Small intestine (tissue), 7 donors: Measurements from ENCODE around the gene TRIB2. TPM values are rescaled to one million over a fixed set of nuclear protein-coding genes. Genes with fewer than 3 reads are reported as not detected.

ENCODE experiments used
- DNase-seq, 2 donors: peaks; one replicate each; pipeline versions ENCODE4 v3.0.0 to v3.0.0-alpha.2; 2013
- FAIRE-seq: peaks from 2 replicates; lab custom pipeline; 2012; peaks lifted over from hg19 to GRCh38; lab: Jason Lieb, UNC
- H3K27ac ChIP-seq, 3 donors: one replicate each; pipeline ENCODE4 v1.5.1; 2013; ENCODE audit warnings: low read length in 2 of 3, mild to moderate bottlenecking in 2 of 3, control low read depth in 1 of 3, inconsistent platforms in 1 of 3, low read depth in 1 of 3, moderate library complexity in 1 of 3
- H3K27me3 ChIP-seq, 3 donors: one replicate each; pipeline ENCODE4 v1.6.1; 2013; ENCODE audit warnings: low read length in 3 of 3, inconsistent platforms in 1 of 3; ENCODE audit not compliant: control insufficient read depth in 3 of 3, insufficient read depth in 3 of 3
- H3K36me3 ChIP-seq, 3 donors: one replicate each; pipeline ENCODE4 v1.6.1; 2013; ENCODE audit warnings: low read length in 3 of 3, inconsistent platforms in 1 of 3, low read depth in 1 of 3, mild to moderate bottlenecking in 1 of 3, moderate library complexity in 1 of 3; ENCODE audit not compliant: control insufficient read depth in 3 of 3, insufficient read depth in 2 of 3
- H3K4me1 ChIP-seq, 3 donors: one replicate each; pipeline ENCODE4 v1.6.1; 2013; ENCODE audit warnings: low read length in 2 of 3, inconsistent platforms in 1 of 3, low read depth in 1 of 3, mild to moderate bottlenecking in 1 of 3, moderate library complexity in 1 of 3; ENCODE audit not compliant: control insufficient read depth in 3 of 3, insufficient read depth in 2 of 3
- H3K4me3 ChIP-seq, 3 donors: one replicate each; pipeline ENCODE4 v1.5.1; 2013; ENCODE audit warnings: low read length in 3 of 3, control low read depth in 1 of 3, inconsistent platforms in 1 of 3, low read depth in 1 of 3, mild to moderate bottlenecking in 1 of 3, moderate library complexity in 1 of 3
- H3K9me3 ChIP-seq, 2 donors: one replicate each; pipeline ENCODE4 v1.6.1; 2013; ENCODE audit warnings: low read depth in 1 of 2, low read length in 1 of 2; ENCODE audit not compliant: control insufficient read depth in 2 of 2, insufficient read depth in 1 of 2
- WGBS, 3 donors: extraction: QIAGEN DNeasy Blood & Tissue Kit; methylation state at CpG; one replicate each; pipeline ENCODE4 v1.1.7; 2013; 5-methylcytosine and 5-hydroxymethylcytosine counted together
- polyA plus RNA-seq, 4 donors: library from polyadenylated mRNA; stranded (reverse) in 3 of 4; unstranded in 1 of 4; fragments of 200-250 nt in 3 of 4; fragments of 120-200 nt in 1 of 4; gene quantifications; one replicate each; pipeline versions ENCODE4 v1.2.1 to v1.2.3, GENCODE V29; 2013
- donor health status: healthy with polysubstance abuse.
- donor health status: control.
- donor health status: control.
- donor health status: Bipolar disorder and iron deficiency.
- donor health status: healthy.

Gene TRIB2
- polyA plus RNA-seq, 4 donors, result 7.3 to 20.1 (median 13.7) TPM

GRCh38 chr2:12764849-12765605 is 48.3 kb downstream of the TRIB2 start:
- DNase-seq, result no peak
- WGBS, 3 donors, result 85 to 92% (median 90%) methylated on average over 7 of the region's 7 CpGs
- Histone ChIP-seq H3K27me3 (no peaks in the 10 kb centered on the region), H3K4me3 (no peak overlapping the region), H3K36me3 (no peaks in the 10 kb centered on the region), H3K9me3 (no peaks in the 10 kb centered on the region), H3K4me1 (no peaks in the 10 kb centered on the region), H3K27ac (no peak overlapping the region)
- no peak for FAIRE-seq

- no peak overlapping the region for H3K4me3 ChIP-seq
- H3K36me3 ChIP-seq, result no peaks in the 10 kb centered on the region
- H3K27me3 ChIP-seq, result no peaks in the 10 kb centered on the region
- no peaks in the 10 kb centered on the region for H3K4me1 ChIP-seq
- no peak overlapping the region for H3K27ac ChIP-seq
- 86 to 90% (median 89%) methylated on average over 12 of the region's 12 CpGs for WGBS, 3 donors
- DNase-seq (no peak), FAIRE-seq (no peak)
- H3K9me3 ChIP-seq, result no peaks in the 10 kb centered on the region
Measured at GRCh38 chr2:12766421-12766879, 49.7 kb downstream of the TRIB2 start.

- H3K27me3 ChIP-seq, result no peaks in the 10 kb centered on the region
- FAIRE-seq (no peak), DNase-seq (no peak)
- no peaks in the 10 kb centered on the region for H3K36me3 ChIP-seq
- WGBS, 3 donors, result 89 to 93% (median 91%) methylated on average over 8 of the region's 8 CpGs
- H3K4me1 ChIP-seq, result no peaks in the 10 kb centered on the region
- no peak overlapping the region for H3K27ac ChIP-seq
- H3K4me3 ChIP-seq, result no peak overlapping the region
- no peaks in the 10 kb centered on the region for H3K9me3 ChIP-seq
Measured at GRCh38 chr2:12767541-12767940, 50.8 kb downstream of the TRIB2 start.

- DNase-seq (no peak), FAIRE-seq (no peak)
- no peak overlapping the region for H3K4me3 ChIP-seq
- no peaks in the 10 kb centered on the region for H3K36me3 ChIP-seq
- H3K4me1 ChIP-seq, result no peaks in the 10 kb centered on the region
- H3K27ac ChIP-seq, result no peak overlapping the region
- H3K27me3 ChIP-seq, result no peaks in the 10 kb centered on the region
- no peaks in the 10 kb centered on the region for H3K9me3 ChIP-seq
- 60 to 73% (median 66%) methylated on average over 3 of the region's 3 CpGs for WGBS, 3 donors
Measured at GRCh38 chr2:12767996-12768624, 51.4 kb downstream of the TRIB2 start.

GRCh38 chr2:12769492-12770105 is 52.9 kb downstream of the TRIB2 start:
- Histone ChIP-seq H3K27ac (no peak overlapping the region), H3K4me1 (no peaks in the 10 kb centered on the region), H3K9me3 (no peaks in the 10 kb centered on the region), H3K4me3 (no peak overlapping the region), H3K36me3 (no peaks in the 10 kb centered on the region), H3K27me3 (no peaks in the 10 kb centered on the region)
- no peak for FAIRE-seq
- WGBS, 3 donors, result 54 to 74% (median 61%) methylated on average over 9 of the region's 9 CpGs
- DNase-seq, result no peak

GRCh38 chr2:12770300-12770968 is 53.7 kb downstream of the TRIB2 start:
- FAIRE-seq (no peak), DNase-seq (no peak)
- Histone ChIP-seq H3K27me3 (no peaks in the 10 kb centered on the region), H3K27ac (no peak overlapping the region), H3K36me3 (no peaks in the 10 kb centered on the region), H3K9me3 (no peaks in the 10 kb centered on the region), H3K4me3 (no peak overlapping the region), H3K4me1 (no peaks in the 10 kb centered on the region)
- WGBS, 3 donors, result 67 to 77% (median 69%) methylated on average over 8 of the region's 8 CpGs

- H3K4me3 ChIP-seq, result no peak overlapping the region
- no peaks in the 10 kb centered on the region for H3K36me3 ChIP-seq
- no peaks in the 10 kb centered on the region for H3K27me3 ChIP-seq
- WGBS, 3 donors, result 78 to 90% (median 85%) methylated on average over 3 of the region's 3 CpGs
- FAIRE-seq, result no peak
- H3K9me3 ChIP-seq, result no peaks in the 10 kb centered on the region
- no peak overlapping the region for H3K27ac ChIP-seq
- DNase-seq, result no peak
- no peaks in the 10 kb centered on the region for H3K4me1 ChIP-seq
Measured at GRCh38 chr2:12771154-12771553, 54.4 kb downstream of the TRIB2 start.
